GM15510 (cell line): ENCODE results near the gene SLC34A1.
A peak's percentile ranks its signal among the peaks of the same experiment; 100 is the strongest.

Experiments used
- POLR2A ChIP-seq: IDR thresholded peaks from 3 replicates; pipeline ENCODE4 v1.6.1; 2011; ENCODE audit warnings: borderline replicate concordance; ENCODE audit not compliant: insufficient read length; ENCODE audit errors: extremely low read depth

SLC34A1 gene

DNA sequence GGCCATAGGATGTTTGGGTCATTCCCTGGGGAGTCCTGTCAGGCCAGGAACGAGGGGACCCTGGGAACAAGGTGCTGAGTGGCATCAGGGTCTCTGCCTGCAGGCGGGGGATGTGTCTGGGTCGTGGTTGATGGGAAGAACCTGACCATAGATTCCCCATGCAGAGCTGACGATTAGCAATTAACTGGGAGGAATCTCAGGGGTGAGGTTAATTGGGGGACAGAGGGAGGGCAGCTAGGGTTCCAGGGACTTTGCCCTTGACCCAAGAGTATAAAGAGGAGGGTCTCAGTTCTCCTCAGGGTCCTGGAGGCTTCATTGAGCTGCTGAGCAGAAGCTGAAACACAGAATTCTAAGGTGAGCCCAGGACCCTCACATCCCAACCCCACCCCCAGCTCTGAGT, at the start of gene SLC34A1:
Gene SLC34A1, plus strand, starts transcription at position 301 of the 400 bp plus-strand sequence. CDS start 1,308 bp downstream, outside the sequence.
- no peak for TF ChIP-seq POLR2A

DNA sequence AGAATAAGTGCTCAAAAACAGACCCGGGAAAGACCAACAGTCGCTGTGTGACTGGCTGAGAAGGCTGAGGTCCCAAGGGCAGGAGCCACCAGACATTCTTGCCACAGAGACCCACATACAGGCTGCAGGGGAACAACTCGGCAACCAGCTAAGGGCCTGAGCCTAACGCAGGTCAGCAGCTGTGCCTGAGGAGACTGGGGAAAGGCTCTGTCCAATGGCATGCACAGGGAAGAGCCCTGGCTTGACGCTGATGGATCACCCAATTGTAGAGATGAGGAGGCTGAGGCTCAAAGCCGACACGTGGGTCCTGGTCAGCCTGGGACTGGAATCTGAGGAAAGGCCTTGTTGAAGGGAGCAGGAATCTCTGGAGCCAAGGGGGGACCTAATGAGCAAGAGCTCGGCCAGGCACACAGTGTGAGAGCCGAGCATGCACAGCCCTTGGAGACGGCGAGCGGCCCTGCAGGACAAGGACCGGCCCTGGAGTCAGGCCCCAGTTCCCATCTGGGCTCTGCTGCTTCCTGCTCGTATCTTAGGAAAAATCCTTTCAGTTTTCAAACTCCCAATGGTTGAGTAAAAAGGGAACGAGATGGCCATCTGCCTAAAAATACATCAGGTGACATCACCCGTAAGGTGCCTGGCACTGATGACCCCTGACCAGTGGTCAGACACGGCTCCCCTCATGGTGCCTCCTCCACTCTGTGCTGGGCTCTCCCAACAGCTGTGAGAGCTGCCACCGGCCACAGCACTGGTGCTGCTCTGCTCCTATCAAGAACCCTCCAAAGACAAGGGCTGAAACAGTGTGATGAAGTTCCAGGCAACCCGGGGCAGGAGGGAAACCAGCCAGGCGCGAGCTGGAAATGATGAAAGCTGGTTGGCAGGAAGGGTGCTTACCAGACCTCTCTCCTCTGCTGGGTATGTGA, 49.2 kb upstream of the SLC34A1 start:
- no peak for TF ChIP-seq POLR2A

- no peak for TF ChIP-seq POLR2A
Measured at GRCh38 chr5:177335701-177336065, 48.6 kb upstream of the SLC34A1 start.

- TF ChIP-seq POLR2A, result no peak
Measured at GRCh38 chr5:177336112-177336511, 48.1 kb upstream of the SLC34A1 start.

GRCh38 chr5:177336603-177337494, 47.4 kb upstream of the SLC34A1 start:
- TF ChIP-seq POLR2A, result no peak

GRCh38 chr5:177338251-177339106, 45.8 kb upstream of the SLC34A1 start:
- TF ChIP-seq POLR2A, result no peak

DNA sequence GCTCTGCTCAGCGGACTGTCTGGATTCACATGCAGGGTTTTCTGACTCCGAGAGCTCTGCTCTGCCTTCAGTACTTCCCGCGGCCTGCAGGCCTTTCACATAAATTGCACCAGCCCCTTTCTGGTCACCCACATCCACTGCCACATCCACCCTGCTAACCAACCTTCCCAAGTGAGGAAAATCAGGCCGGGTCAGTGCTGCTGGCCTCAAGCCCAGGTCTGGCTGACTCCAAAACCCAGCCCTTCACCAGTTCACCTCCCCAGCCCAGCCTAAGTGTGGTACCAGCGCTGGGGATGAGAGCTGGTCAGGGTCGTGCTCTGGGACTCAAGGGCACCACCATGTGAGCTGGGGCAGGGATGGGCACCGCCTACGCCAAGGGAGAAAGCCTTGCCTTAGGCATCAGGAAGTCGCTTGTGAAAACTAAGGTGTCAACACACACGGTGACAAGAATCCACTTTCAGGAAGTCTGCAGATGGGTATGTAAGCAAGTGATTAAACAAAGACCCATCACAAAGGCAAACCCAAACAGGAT, 45.1 kb upstream of the SLC34A1 start:
- TF ChIP-seq POLR2A, result no peak

DNA sequence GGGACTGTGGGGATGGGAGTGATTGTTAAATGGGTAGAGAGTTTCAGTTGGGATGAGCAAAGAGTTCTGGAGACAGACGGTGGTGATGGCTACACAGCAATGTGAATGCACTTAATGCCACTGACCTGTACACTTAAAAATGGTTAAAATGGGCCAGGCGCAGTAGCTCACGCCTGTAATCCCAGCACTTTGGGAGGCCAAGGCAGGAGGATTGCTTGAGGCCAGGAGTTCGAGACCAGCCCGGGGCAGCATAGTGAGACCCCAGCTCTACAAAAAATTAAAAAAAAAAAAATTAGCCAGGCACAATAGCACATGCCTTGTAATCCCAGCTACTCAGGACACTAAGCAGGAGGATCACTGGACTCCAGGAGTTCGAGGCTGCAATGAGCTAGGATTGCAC, 40.5 kb upstream of the SLC34A1 start:
- no peak for TF ChIP-seq POLR2A

- no peak for TF ChIP-seq POLR2A
Measured at GRCh38 chr5:177344891-177345290, 39.3 kb upstream of the SLC34A1 start.

- no peak for TF ChIP-seq POLR2A
Measured at GRCh38 chr5:177346820-177347219, 37.4 kb upstream of the SLC34A1 start.

DNA sequence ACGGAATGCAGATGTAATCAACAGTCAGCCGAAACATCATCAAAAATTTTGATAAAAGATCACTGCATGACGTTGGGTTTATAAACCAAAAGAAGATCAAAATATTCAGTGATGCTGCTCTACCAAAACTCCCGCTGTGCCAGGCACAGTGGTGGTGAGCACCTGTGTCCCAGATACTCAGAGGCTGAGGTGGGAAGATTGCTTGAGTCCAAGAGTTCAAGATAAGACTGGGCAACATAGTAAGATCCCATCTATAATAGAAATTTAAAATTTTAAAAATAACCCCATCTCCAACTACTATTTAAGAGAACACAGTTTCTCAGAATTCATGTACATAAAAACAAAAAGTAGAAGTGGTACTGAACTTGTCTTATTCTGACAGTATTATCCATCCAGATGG, 36.5 kb upstream of the SLC34A1 start:
- no peak for TF ChIP-seq POLR2A

DNA sequence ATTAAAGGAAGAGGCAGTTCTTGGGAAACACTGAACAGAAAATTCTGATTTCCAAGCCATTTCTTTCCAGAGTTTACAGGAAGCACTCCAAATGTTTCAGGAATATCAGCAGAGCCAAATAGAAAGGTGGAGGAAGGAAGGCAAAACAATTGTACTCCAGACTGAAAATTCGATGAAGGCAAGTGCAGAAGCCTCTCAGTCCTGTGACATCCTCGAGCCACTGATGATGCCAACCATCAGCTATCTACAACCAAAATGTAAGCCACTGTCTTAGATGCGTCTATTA, 34.9 kb upstream of the SLC34A1 start:
- no peak for TF ChIP-seq POLR2A

DNA sequence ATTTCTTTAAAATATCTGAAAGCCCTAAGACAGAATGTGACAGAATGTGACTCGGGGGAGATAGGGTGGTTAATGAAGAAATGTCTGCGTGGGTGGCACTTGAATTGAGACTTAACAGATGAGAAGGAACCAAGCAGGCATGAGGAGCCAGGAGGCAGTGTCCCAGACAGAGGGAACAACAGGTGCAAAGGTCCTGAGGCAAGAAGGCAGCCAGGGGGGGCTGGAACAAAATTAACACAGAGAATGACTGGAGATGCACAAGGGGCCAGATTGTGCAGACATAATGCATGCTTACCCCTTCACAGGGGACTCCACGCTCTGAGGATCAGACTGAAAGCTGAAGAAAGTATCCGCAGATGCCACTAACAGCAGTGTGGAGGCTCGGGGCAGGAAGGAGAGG, 34.5 kb upstream of the SLC34A1 start:
- no peak for TF ChIP-seq POLR2A

DNA sequence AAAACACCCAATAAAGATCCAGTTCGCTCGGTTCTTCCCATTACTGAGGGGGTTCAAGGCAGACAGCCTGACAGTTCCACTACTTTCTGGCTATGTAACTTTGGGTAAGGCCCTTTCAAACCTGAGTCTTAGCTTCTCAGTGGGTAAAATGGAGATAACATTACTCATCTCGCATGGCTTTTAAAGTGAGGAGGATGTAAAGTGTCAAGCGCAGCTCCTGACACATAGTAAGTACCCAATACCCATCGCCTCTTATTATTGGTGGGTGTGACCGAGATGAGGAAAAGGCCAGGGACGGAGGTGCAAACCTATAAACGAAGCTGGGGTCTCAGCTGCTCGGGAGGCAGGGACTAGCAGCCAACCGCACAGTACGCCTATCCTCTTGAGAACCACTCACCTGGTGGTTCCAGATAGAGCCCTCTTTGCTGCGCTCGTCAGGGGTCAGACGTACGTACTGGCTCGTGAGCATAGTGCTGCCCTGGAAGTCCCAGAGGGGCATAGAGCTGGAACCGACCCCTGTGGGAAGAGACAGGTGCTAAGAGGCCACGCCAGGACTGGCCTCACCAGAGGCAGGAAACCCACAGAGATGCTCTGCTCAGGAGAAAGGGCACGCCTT, 33.4 kb upstream of the SLC34A1 start:
- TF ChIP-seq POLR2A, result no peak

GRCh38 chr5:177351392-177352329, 32.6 kb upstream of the SLC34A1 start, which contains the start of gene LMAN2:
Gene LMAN2, minus strand, starts transcription at chr5:177351668. Its CDS starts 21 bp downstream, at chr5:177351647.
- TF ChIP-seq POLR2A, result peak; percentile 83
